OCI-LY7 (cell line): ENCODE data around the gene TAF11L13. TPM values are rescaled to one million over a fixed set of nuclear protein-coding genes. Genes with fewer than 3 reads are reported as not detected.

Source experiments
- BruUV-seq: library from RNA; stranded (reverse); fragments of 400-500 nt; replicated peaks from 2 replicates; lab custom pipeline; 2021; lab: Mats Ljungman, UMichigan
- CTCF ChIA-PET: fragments of 300-600 bp; sonication (Branson Sonifier 250); formaldehyde crosslinking; loops from one replicate; lab custom pipeline; 2022; ENCODE audit warnings: antibody characterized with exemption; ENCODE audit not compliant: unreplicated experiment; lab: Charles Lee
- POLR2A ChIA-PET: fragments of 300-600 bp; sonication (Branson Sonifier 250); formaldehyde crosslinking; loops from one replicate; lab custom pipeline; 2022; ENCODE audit warnings: antibody characterized with exemption; lab: Charles Lee
- DNase-seq: peaks from one replicate; pipeline ENCODE4 v3.0.0-alpha.2; 2015; ENCODE audit warnings: low spot score
- H2AFZ ChIP-seq: fragments of 200-600 bp; sonication (generic), shearing (Covaris generic); 2 replicates; pipeline ENCODE4 v1.6.1; 2014; ENCODE audit warnings: mild to moderate bottlenecking, antibody characterized with exemption, low read length, moderate library complexity
- H3K27ac ChIP-seq: fragments of 200-600 bp; sonication (generic); 2 replicates; pipeline ENCODE4 v1.5.1; 2014; ENCODE audit warnings: mixed run types, low read depth, mild to moderate bottlenecking, moderate library complexity, low read length, inconsistent platforms; ENCODE audit not compliant: poor library complexity, severe bottlenecking
- H3K36me3 ChIP-seq: fragments of 200-600 bp; sonication (generic); 2 replicates; pipeline ENCODE4 v1.6.1; 2014; ENCODE audit warnings: mild to moderate bottlenecking, antibody characterized with exemption, low read length, moderate library complexity, mixed read lengths; ENCODE audit not compliant: insufficient read depth
- H3K4me1 ChIP-seq: fragments of 200-600 bp; sonication (generic); 2 replicates; pipeline ENCODE4 v1.5.1; 2014; ENCODE audit warnings: mild to moderate bottlenecking, low read length; ENCODE audit not compliant: insufficient read depth, poor library complexity, severe bottlenecking
- H3K4me2 ChIP-seq: fragments of 200-600 bp; sonication (generic); 2 replicates; pipeline ENCODE4 v1.6.1; 2014; ENCODE audit warnings: mild to moderate bottlenecking, low read length
- H3K4me3 ChIP-seq: fragments of 200-600 bp; sonication (generic); 2 replicates; pipeline ENCODE4 v1.5.1; 2014; ENCODE audit warnings: mild to moderate bottlenecking, low read depth, low read length; ENCODE audit not compliant: poor library complexity, severe bottlenecking
- H3K79me2 ChIP-seq: fragments of 200-600 bp; sonication (generic); 2 replicates; pipeline ENCODE4 v1.6.1; 2016; ENCODE audit warnings: low read depth, mild to moderate bottlenecking, low read length, moderate library complexity, mixed read lengths; ENCODE audit not compliant: insufficient read depth
- H3K9me2 ChIP-seq: fragments of 200-600 bp; sonication (generic); 2 replicates; pipeline ENCODE4 v1.6.1; 2016; ENCODE audit warnings: mild to moderate bottlenecking, low read length, mixed read lengths; ENCODE audit not compliant: insufficient read depth
- H3K9me3 ChIP-seq: fragments of 200-600 bp; sonication (generic); 2 replicates; pipeline ENCODE4 v1.6.1; 2014; ENCODE audit warnings: mild to moderate bottlenecking, mixed run types, low read length, mixed read lengths
- H4K20me1 ChIP-seq: fragments of 200-600 bp; sonication (generic); 2 replicates; pipeline ENCODE4 v1.6.1; 2014; ENCODE audit warnings: mild to moderate bottlenecking, antibody characterized with exemption, low read length, moderate library complexity, mixed read lengths; ENCODE audit not compliant: insufficient read depth
- CTCF ChIP-seq: fragments of 200-600 bp; sonication (generic); conservative IDR thresholded peaks from 2 replicates; pipeline ENCODE4 v1.5.1; 2014; ENCODE audit warnings: mild to moderate bottlenecking, antibody characterized with exemption, low read length, moderate library complexity, mixed read lengths
- EZH2phosphoT487 ChIP-seq: fragments of 200-600 bp; sonication (generic); IDR thresholded peaks from 2 replicates; pipeline ENCODE4 v1.6.1; 2018; ENCODE audit warnings: low read depth, borderline replicate concordance, mild to moderate bottlenecking, mixed run types, antibody characterized with exemption, low read length, moderate library complexity, mixed read lengths
- intact Hi-C: fragments of 100-400 bp; cut with micrococcal nuclease; formaldehyde crosslinking; loops from one replicate; pipeline ENCODE4 v1.10.0; 2022; ENCODE audit not compliant: unreplicated experiment
- total RNA-seq, 2 experiments: library from RNA; depleted of rRNA in 1 of 2; stranded (reverse); fragments of >200 nt in 1 of 2; shearing (Covaris generic) in 1 of 2; gene quantifications; 2 replicates each; pipeline ENCODE4 v1.2.3, GENCODE V29; 2014 to 2022

Gene TAF11L13
- total RNA-seq, 2 experiments from 2014 or later: not detected

- ChIA-PET CTCF (no interaction called here), POLR2A (interaction anchor here (0.6 kb wide), 1 partner anchor 9 kb away, joined by 3 read pairs; no protein-coding TSS in a partner anchor)
- H3K4me2 ChIP-seq: peak overlapping the region; percentile 22; the same call in 1 of the 2 replicates
- intact Hi-C loops: no loop called here
- H3K79me2 ChIP-seq: no peaks in the 10 kb centered on the region
- BruUV-seq: no TSS peak
- 0 out of 2 replicates have a peak overlapping the region, but pooled peaks have one; percentile 5 for H2AFZ ChIP-seq
- peak; percentile 18 for DNase-seq
- H3K9me3 ChIP-seq: 0 out of 2 replicates have a peak, but pooled peaks cover 4% of the 10 kb centered on the region
- peaks cover 22% of the 10 kb centered on the region for H3K4me1 ChIP-seq
- H3K9me2 ChIP-seq: no peaks in the 10 kb centered on the region
- no peaks in the 10 kb centered on the region for H3K36me3 ChIP-seq
- H3K4me3 ChIP-seq: no peak overlapping the region
- no peaks in the 10 kb centered on the region for H4K20me1 ChIP-seq
- TF ChIP-seq CTCF (no peak), EZH2phosphoT487 (no peak)
- H3K27ac ChIP-seq: peak overlapping the region; percentile 24
Measured at GRCh38 chr5:17666726-17667235, 34.9 kb downstream of the TAF11L13 start.

GRCh38 chr5:17670353-17670752 is 38.5 kb downstream of the TAF11L13 start:
- 0 out of 2 replicates have a peak, but pooled peaks cover 4% of the 10 kb centered on the region for H3K9me3 ChIP-seq
- ChIA-PET POLR2A (no interaction called here), CTCF (no interaction called here)
- H3K9me2 ChIP-seq: no peaks in the 10 kb centered on the region
- H2AFZ ChIP-seq: no peak overlapping the region
- no peaks in the 10 kb centered on the region for H3K79me2 ChIP-seq
- TF ChIP-seq CTCF (no peak), EZH2phosphoT487 (no peak)
- H3K4me1 ChIP-seq: peaks cover 22% of the 10 kb centered on the region
- no peak for DNase-seq
- H3K4me3 ChIP-seq: no peak overlapping the region
- BruUV-seq: no TSS peak
- no peak overlapping the region for H3K4me2 ChIP-seq
- H3K27ac ChIP-seq: no peak overlapping the region
- no peaks in the 10 kb centered on the region for H4K20me1 ChIP-seq
- no peaks in the 10 kb centered on the region for H3K36me3 ChIP-seq
- intact Hi-C loops: no loop called here

- no peak overlapping the region for H2AFZ ChIP-seq
- no peaks in the 10 kb centered on the region for H3K79me2 ChIP-seq
- POLR2A ChIA-PET: no interaction called here
- no peaks in the 10 kb centered on the region for H3K4me1 ChIP-seq
- H3K27ac ChIP-seq: no peak overlapping the region
- H3K36me3 ChIP-seq: no peaks in the 10 kb centered on the region
- no TSS peak for BruUV-seq
- no peak overlapping the region for H3K4me2 ChIP-seq
- no peaks in the 10 kb centered on the region for H3K9me3 ChIP-seq
- no peak overlapping the region for H3K4me3 ChIP-seq
- H3K9me2 ChIP-seq: no peaks in the 10 kb centered on the region
- intact Hi-C loops: no loop called here
- H4K20me1 ChIP-seq: no peaks in the 10 kb centered on the region
- no peak for DNase-seq
- TF ChIP-seq EZH2phosphoT487: no peak
- no peak for TF ChIP-seq CTCF
- CTCF ChIA-PET: no interaction called here
Measured at GRCh38 chr5:17678751-17679324, 47.0 kb downstream of the TAF11L13 start.
